Activated naive CD8-positive, alpha-beta T cell treated with anti-CD3 and anti-CD28 coated beads, Interleukin-2, amount 50 U/mL, for 16 hours (primary cell): ENCODE measurements around the gene UMAD1.

Experiments
- DNase-seq: peaks from one replicate; pipeline ENCODE4 v3.0.0-alpha.2; 2020; ENCODE audit warnings: low read depth, low spot score

Gene UMAD1

DNA sequence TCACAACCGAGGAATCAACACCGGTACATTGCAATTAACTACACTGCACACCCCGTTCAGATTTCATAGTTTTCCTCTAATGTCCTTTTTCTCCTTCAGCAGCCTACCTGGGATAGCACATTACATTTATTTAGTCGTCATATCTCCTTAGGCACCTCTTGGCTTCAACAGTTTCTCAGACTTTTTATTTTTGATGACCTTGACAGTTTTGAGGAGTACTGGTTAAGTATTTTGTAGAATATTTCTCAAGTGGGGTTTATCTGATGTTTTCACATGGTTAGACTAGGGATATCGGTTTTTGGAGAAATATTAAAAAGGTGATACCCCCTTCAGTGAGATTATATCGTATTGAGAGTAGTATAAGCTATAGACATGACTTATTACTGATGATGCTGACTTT lies 241.0 kb downstream of the UMAD1 start:
- DNase-seq, result no peak

DNA sequence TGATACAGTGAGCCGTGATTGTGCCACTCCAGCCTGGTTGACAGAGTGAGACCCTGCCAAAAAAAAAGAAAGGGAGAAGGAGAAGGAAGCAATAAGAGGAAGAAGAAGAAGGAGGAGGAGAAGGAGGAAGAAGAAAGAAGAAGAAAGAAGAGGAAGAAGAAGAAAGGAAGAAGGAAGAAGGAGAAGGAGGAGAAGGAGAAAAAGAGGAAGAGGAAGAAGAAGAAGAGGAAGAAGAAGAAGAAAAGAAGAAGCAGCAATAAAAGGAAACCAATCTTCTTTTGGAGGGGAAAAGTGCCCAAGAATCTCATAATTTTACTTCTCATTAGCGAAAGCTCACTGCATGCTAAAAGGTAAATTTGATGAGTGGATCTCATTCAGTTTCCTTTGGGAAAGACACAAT lies 242.3 kb downstream of the UMAD1 start:
- DNase-seq, result no peak

DNA sequence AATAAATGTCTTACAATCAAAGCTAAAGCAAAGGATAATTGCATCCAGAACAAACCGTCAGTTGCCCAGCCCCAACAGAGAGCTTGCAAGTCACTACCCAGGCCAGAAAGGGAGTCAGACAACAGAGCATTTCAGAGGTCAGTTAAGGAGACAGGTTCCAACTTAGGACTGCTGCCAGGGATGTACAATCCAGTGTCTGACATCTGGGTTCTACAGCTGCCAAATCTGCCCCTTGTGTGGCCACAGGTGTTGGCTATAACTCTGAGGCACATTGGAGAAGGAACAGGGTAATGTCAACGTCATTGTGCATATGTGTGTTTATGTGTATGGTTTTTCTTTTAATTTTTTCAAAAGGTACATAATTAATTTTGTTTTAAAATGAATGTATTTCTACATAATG lies 242.8 kb downstream of the UMAD1 start:
- no peak for DNase-seq

DNA sequence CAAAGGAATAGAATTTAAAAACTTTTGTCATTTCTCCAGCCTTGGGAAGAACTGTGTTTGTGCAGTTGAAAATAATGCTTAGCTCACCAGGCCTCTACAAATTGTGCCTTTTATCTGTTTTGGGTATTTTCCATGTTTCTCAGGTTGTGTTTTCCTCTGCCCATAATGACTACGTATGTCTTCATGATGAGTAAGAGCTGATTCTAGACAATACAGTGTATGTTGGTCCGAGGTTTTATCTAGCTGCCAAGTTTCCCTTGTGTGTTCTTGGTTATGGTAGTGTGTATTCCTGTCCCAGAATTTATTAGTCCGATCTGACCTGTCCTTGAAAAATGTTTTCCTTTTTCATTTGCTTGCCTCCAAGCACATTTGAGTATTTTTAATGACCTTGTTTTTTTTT lies 244.3 kb downstream of the UMAD1 start:
- no peak for DNase-seq

DNA sequence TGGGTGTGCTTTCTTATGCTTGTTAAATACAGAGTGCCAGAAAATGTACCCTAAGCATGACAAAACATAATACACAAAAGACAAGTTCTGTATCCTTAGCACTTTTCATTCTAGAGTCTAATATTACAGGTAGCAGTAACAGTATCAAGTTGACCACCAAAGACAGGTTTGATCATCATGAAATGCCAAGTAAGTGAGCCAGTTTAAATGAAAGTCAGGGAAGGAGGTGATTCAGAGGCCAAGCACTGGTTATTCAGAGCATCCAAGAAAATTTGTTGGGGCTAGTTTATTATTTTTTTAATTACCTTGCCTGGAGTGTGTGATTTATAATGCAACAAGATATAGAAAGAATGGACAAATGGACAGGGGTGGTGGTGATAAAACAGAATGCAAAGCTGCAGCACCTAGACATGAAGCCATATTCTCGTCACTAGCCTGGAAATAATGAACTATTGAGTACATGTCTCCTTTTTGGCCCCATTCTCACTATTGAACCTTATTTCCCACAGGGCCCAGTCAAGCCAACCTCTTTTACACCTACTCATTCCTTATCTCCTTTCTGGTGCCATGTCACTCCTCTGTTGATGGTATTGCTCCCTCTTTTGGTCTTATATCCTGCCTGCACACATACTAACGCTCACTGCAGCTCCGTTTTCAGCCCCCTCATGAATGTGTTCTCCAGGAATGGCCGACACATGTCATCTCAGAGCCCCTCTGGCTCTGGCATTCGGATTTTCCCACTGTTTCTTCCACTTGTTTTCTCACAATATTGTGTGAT lies 249.4 kb downstream of the UMAD1 start:
- no peak for DNase-seq

DNA sequence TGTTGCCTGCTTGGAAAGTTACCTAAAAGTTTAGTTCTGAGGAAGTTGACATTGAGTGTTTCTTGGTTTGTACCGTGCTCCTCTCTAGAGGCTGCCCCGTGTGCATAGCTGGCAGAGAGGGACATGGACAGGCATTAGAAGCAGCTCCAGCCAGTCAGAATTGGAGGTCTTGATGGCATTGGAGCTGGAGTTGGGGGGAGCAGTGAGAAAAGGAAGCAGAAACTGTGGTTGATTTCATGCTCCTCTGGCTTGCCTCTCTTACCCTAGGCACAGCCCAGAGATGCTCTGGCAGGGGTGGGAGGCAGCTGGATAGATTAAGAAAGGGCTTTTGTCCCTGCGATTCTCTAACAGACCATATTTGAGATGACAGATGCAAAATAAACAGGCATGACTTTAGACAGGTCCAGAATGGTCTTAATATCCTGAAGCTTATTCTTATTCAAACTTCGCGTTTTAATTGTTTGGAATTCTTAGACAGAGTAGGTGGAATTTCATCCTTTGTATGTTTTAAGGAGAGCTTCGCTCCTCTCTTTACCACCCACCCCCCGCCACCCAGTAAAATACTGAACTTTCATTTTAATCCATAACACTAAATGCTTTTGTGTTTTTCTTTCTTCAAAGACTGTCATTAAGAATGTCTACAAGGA lies 254.6 kb downstream of the UMAD1 start:
- no peak for DNase-seq

DNA sequence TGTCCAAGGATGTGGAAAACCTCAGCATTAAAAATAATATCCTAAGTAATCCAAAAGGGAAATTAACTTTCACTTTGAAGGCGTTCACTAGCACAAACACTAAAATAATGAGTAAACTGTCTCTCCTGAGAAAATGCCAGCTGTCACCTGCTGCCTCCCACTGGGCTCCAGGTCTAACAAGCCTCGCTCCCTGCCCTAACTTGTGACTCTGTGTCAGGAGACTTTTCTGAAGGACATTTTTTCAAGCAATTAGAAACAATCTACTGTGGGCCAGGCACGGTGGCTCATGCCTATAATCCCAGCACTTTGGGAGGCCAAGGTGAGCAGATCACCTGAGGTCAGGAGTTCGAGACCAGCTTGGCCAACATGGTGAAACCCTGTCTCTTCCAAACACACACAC lies 255.2 kb downstream of the UMAD1 start:
- DNase-seq, result no peak

DNA sequence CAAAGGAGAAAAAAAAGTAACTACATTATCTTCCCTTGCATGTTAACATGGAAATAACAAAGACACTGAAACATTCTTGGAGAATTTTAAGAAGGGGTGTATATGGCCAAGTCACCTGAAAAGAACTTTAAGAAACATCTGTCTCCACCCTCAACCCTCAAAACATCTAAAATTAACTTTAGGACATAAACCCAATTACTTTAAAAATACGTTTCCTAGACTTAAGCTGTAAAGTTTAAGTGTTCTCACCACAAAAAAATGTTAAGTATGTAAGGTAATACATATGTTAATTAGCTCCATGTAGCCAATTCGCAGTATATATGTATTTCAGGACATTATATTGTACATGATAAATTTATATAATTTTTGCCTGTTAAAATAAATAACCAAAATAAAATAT lies 257.0 kb downstream of the UMAD1 start:
- DNase-seq, result no peak

DNA sequence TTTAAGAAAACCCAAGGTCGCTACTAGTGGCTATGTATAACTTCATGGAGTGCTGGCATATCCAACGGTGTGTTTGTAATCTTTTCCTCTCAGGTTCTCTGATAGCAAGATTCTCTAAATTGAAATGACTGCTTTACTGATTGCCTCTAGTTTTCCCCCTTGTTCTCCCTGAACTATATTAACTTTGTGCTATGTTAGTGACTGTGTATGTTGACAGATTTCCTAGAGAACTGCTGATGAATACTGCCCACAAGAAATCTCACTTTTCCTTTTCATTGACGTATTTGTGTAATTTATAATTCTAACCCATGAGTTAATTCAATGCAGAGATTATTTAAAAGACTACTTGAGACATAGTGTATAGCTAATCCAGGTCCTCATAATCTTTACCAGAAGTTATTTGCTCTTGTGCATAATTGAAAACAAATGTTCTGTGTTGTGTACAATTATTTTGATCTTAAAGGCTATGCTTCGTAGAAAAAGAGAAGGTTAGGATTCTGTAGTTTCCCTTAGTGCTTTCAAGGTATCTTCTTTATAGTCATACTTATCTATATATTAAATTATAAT lies 257.5 kb downstream of the UMAD1 start:
- DNase-seq, result no peak

DNA sequence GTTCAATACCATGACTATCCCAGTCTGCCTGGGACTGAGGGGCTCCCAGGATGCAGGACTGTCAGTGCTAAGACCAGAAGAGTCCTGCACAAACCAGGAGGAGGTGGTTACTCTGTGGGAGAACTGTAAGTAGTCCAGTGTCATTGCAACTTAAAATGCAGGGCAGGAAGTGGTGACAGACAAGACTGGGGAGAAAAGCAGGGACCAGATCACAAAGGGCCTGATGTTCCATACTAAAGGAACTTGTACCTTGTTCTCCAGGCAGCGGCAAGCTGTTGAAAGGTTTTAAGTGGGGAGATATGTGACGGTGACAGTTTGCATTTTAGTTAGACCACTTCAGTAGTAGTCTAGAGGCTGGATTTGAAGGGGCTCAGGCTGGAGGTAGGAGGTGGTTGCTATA lies 262.3 kb downstream of the UMAD1 start:
- DNase-seq, result no peak

DNA sequence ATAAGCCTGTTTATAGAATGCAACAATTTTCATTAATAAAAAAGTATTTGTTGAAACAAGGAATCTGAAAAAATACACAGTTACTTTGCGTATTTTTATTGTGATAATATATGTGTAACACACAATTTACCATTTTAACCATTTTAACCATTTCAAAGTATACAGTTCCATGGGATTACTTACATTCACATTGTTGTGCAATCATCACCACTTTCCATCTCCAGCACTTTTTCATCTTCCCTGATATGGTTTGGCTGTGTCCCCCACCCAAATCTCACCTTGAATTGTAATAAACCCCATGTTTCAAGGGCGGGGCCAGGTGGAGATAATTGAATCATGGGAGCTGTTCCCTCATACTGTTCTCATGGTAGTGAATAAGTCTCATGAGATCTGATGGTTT lies 266.8 kb downstream of the UMAD1 start:
- no peak for DNase-seq

DNA sequence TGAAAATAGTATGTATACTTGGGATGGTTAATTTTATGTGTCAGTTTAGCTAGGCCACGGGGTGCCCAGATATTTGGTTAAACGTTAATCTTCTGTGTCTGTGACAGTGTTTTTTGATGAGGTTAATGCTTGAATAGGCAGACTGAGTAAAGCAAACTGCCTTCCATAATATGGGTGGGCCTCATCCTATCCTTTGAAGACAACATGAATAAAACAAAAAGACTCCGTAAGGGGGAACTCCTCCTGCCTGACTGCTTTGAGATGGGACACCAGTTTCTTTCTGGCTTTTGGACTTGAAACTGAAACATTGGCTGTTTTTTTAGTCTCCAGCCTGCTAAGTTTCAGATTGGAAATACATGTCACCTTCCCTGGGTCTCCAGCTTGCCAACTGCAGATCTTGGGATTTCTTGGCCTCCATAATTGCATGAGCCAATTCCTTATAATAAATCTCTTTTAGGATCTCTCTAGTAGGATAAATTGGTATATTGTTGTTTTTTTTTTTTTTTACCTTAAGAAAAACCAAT lies 268.1 kb downstream of the UMAD1 start:
- no peak for DNase-seq

DNA sequence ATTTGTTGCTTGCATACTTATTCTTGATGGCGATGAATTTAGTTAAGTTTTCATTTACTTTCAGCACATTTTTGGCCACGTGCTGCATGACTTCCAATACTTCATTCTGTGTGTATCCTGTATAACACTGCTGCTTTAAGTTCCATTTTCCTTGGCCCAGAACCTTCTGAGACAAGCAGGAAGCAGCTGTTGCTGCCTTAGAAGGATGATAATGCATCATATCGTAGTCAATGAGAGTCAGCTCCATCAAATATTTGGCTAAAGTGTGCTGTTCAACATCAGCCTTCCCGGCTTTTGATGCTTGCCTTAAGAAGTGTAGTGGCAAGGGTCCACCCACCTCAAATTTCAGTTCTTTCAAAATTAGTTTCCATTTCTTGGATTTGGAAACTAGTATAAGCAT lies 268.8 kb downstream of the UMAD1 start:
- DNase-seq, result no peak

DNA sequence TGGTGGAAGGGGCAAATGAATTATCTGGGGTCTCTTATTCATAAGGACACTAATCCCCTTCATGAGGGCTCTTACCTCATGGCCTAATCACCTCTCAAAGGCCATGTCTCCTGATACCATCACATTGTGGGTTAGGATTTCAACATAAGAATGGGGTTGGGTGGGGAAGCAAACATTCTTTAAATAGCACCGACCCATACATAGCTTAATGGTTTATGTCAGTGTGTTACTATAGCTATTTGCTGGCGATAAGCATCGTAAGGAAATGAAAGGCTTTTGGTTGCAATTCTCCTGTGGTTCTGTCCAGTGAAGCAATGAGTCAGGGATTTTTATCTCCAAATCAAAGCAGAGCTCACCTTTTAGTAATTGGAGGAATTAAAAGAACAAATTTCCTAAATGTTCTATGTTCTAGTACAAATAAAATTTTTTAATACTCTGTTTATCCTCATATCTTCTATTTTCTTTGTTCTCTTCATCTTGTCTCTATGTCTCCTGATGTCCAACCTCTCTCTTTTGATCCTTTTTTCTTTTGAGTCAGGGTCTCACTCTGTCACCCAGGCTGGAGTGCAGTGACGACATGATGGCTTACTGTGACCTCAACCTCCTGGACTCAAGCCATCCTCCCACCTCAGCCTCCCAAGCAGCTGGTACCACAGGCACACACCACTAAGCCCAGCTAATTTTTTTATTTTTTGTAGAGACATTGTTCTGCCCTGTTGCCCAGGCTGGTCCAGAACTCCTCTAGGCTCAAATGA lies 271.0 kb downstream of the UMAD1 start:
- no peak for DNase-seq

DNA sequence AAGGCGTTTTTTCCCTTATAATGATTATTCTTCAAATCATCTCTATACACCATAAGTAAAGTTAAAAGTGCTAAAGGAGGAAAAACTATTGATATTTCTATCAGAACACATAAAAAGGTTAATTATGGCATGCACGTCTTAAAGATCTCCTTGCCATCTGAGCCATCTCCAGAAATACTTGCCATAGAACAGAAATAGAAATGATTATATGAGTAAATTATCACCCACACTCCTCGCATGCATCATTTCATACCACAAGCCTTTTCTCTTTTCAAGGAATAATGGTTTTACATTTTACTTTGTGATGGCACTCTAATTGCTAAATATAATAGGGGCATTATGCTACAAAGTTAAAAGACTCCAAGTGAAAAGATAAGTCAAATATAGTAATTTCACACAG lies 272.4 kb downstream of the UMAD1 start:
- no peak for DNase-seq

DNA sequence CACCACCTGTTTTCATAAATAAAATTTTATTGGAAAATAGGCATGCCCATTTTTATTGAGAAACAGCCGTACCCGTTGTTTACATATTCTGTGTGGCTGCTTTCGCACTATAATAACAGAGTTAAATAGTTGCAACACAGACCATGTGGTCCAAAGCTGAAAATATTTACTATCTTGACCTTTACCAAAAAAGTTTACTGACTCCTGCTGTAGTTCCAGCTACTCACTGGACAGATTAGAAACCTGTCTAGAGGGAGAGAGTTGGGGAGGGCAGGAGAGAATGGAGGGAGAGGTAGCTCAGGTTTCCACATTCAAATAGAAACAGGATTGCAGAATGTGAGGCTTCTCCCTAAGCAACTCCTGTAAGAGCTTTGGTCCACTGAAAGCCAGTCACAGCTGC lies 273.0 kb downstream of the UMAD1 start:
- no peak for DNase-seq

DNA sequence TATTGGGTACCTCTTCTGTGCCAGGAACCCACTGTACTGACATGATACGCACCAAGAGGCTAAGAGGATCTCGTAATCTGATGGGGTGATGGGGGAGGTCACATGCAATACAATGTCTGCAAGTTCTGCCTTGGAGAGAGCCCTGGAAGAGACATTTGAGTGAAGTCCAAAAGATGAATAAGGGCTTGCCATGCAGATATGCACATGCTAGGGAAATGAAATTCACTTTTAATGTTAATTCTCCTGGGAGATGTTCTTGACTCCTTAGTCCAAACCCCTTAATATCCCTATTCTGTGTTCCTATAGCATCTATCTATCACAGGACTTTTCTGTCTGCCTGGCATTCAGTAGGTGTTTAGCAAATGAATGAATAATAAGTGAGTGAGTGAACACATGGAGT lies 274.0 kb downstream of the UMAD1 start:
- DNase-seq, result no peak

DNA sequence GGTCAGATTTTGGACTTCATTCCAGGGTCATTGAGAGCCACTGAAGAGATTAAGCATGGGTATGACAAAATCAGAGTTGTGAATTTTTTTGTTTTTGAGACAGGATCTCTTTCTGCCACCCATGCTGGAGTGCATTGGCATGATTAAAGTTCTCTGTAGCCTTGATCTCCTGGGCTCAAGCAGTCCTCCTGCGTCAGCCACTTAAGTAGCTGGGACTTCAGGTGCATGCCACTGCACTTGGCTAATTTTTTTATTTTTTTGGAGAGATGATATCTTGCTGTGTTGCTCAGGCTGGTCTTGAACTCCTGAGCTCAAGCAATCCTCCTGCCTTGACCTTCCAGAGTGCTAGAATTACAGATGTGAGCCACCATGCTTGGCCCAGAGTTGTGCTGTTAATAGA lies 275.5 kb downstream of the UMAD1 start:
- no peak for DNase-seq

DNA sequence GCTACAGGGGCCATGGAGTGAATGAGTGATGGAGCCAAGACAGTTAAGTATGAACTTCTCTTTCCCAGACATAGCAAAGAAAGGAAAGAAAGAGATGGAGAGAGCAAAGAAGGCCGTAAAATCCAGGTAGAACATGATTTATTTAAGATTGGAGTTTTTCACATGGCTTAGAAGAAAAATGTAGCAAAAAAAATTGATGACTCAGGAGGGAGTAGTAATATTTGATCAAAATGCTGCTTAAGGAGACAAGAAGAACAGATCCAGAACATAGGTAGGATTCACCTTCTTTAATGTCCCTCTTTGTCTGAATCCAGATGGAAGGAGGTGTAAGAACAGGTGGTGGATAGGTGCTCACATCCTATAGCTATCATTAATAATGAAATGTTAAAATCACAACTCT lies 277.0 kb downstream of the UMAD1 start:
- no peak for DNase-seq

DNA sequence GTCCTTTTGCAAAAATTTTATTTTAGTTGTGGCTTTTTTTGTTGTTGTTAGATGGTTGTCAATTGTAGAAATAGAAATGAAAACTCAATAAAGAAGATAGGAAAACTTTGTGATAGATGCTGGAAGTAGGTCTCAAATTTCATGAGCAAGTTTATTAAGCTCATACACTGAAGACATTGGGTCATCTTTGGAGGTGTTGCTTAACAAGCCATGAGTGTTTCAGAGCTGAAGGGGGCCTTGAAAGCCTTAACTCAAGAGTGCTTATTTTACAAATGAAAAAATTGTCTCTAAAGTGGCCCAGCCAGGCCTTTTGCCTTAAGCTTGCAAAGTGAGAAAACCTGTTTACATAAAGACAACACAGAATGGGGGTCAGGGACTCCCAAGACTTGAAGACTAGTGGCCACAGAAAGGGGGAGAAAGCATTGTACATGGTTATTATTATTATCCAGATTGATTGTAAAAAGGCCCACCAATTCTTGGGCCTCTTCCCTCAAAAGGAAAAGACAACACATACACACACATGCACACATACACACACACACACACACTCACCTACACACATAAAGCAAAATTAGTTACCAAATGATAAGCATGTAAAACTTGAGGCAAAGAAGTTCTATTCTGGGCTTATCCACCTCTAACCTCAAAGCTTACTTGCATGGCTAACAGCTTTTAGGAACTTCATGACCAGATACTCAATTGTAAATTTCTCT lies 278.3 kb downstream of the UMAD1 start:
- DNase-seq, result no peak

DNA sequence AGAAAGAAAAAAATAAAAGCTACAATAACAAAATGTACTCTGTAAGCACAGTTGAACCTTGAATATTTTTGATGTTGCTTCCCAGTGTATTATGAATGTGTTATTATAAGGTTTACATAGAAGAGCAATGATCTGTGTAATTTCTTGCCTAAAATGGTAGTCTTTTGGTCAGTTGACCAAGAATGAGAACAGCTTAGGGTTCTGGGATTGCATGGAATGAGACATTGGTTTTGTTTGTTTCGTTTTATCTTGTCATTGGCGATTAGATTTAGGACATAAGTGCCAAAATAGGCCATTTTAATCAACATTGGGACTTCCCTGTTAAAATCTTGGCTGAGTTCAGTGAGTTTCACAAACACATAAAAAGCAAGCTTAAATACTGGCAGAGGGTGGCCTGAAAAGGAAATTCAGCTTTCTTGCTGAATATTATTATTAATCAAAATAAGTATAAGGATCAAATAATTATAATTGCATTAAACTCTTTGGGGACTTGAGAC lies 278.9 kb downstream of the UMAD1 start:
- no peak for DNase-seq
